DND-41 (cell line): ENCODE measurements around the gene NCR2.

Source experiments
- ATAC-seq: fragments of 200-7000 bp; cut with Tn5 transposase; 3 replicates; pipeline ENCODE4 v1.9.1; 2021; ENCODE audit warnings: low read depth; ENCODE audit not compliant: insufficient read depth
- DNase-seq: peaks from one replicate; pipeline ENCODE4 v3.0.0-alpha.2; 2020
- H2AFZ ChIP-seq: 2 replicates; pipeline ENCODE4 v1.6.0; 2012; ENCODE audit warnings: low read depth, low read length
- H3K27ac ChIP-seq: 2 replicates; pipeline ENCODE4 v1.5.1; 2012; ENCODE audit warnings: low read length, inconsistent platforms
- H3K27me3 ChIP-seq: fragments of 200-600 bp; sonication (generic); 2 replicates; pipeline ENCODE4 v1.6.0; 2012; ENCODE audit warnings: low read length, mild to moderate bottlenecking, inconsistent platforms; ENCODE audit not compliant: insufficient read depth, poor library complexity
- H3K36me3 ChIP-seq: 2 replicates; pipeline ENCODE4 v1.5.1; 2012; ENCODE audit warnings: low read length, inconsistent platforms; ENCODE audit not compliant: insufficient read depth
- H3K4me1 ChIP-seq: 2 replicates; pipeline ENCODE4 v1.5.1; 2012; ENCODE audit warnings: mild to moderate bottlenecking, low read length; ENCODE audit not compliant: insufficient read depth
- H3K4me2 ChIP-seq: 2 replicates; pipeline ENCODE4 v1.6.0; 2012; ENCODE audit warnings: mild to moderate bottlenecking, moderate library complexity, low read length, inconsistent platforms; ENCODE audit not compliant: insufficient read depth
- H3K4me3 ChIP-seq, 2 experiments: fragments of 200-600 bp in 1 of 2; shearing (Covaris generic) in 1 of 2; 2 replicates each; pipeline ENCODE4 v1.5.1; 2012 to 2016; ENCODE audit warnings: inconsistent platforms in 2 of 2, low read length in 2 of 2, mild to moderate bottlenecking in 2 of 2, low read depth in 1 of 2, moderate library complexity in 1 of 2
- H3K79me2 ChIP-seq: 2 replicates; pipeline ENCODE4 v1.6.0; 2012; ENCODE audit warnings: low read length, inconsistent platforms; ENCODE audit not compliant: insufficient read depth
- H3K9ac ChIP-seq: 2 replicates; pipeline ENCODE4 v1.6.0; 2012; ENCODE audit warnings: low read depth, mild to moderate bottlenecking, inconsistent platforms, low read length, moderate library complexity
- H3K9me3 ChIP-seq: 2 replicates; pipeline ENCODE4 v1.5.1; 2012; ENCODE audit warnings: low read length, moderate library complexity, mild to moderate bottlenecking, inconsistent platforms; ENCODE audit not compliant: insufficient read depth, severe bottlenecking
- H4K20me1 ChIP-seq: 2 replicates; pipeline ENCODE4 v1.6.0; 2012; ENCODE audit warnings: low read length; ENCODE audit not compliant: insufficient read depth
- CTCF ChIP-seq: IDR thresholded peaks from 2 replicates; pipeline ENCODE4 v1.5.1; 2012; ENCODE audit warnings: borderline replicate concordance, low read length, moderate library complexity, mild to moderate bottlenecking; ENCODE audit not compliant: poor library complexity, severe bottlenecking; ENCODE audit errors: extremely low read depth
- EZH2 ChIP-seq: IDR thresholded peaks from 3 replicates; pipeline ENCODE4 v1.6.1; 2012; ENCODE audit warnings: borderline replicate concordance, low read depth, mild to moderate bottlenecking, moderate library complexity, low read length, inconsistent platforms; ENCODE audit not compliant: severe bottlenecking

Gene NCR2

GRCh38 chr6:41288754-41289129, 46.7 kb upstream of the NCR2 start:
- H3K4me1 ChIP-seq: no peaks in the 10 kb centered on the region
- H3K4me2 ChIP-seq: no peak overlapping the region
- no peak overlapping the region for H3K27ac ChIP-seq
- H2AFZ ChIP-seq: no peak overlapping the region
- no peaks in the 10 kb centered on the region for H3K36me3 ChIP-seq
- no peaks in the 10 kb centered on the region for H4K20me1 ChIP-seq
- DNase-seq: no peak
- H3K4me3 ChIP-seq: no peak overlapping the region
- no peak for ATAC-seq
- H3K9me3 ChIP-seq: no peaks in the 10 kb centered on the region
- H3K27me3 ChIP-seq: no peaks in the 10 kb centered on the region
- TF ChIP-seq CTCF (no peak), EZH2 (no peak)
- H3K79me2 ChIP-seq: no peaks in the 10 kb centered on the region
- H3K9ac ChIP-seq: no peak overlapping the region

GRCh38 chr6:41289815-41290214, 45.6 kb upstream of the NCR2 start:
- no peak overlapping the region for H3K4me2 ChIP-seq
- no peak overlapping the region for H3K9ac ChIP-seq
- no peaks in the 10 kb centered on the region for H3K4me1 ChIP-seq
- no peak overlapping the region for H3K4me3 ChIP-seq
- no peaks in the 10 kb centered on the region for H3K9me3 ChIP-seq
- no peak overlapping the region for H3K27ac ChIP-seq
- DNase-seq (no peak), ATAC-seq (no peak)
- H2AFZ ChIP-seq: no peak overlapping the region
- no peaks in the 10 kb centered on the region for H4K20me1 ChIP-seq
- TF ChIP-seq CTCF (no peak), EZH2 (no peak)
- no peaks in the 10 kb centered on the region for H3K36me3 ChIP-seq
- H3K79me2 ChIP-seq: no peaks in the 10 kb centered on the region
- H3K27me3 ChIP-seq: no peaks in the 10 kb centered on the region

GRCh38 chr6:41291717-41292116, 43.7 kb upstream of the NCR2 start:
- Histone ChIP-seq H3K4me1 (no peaks in the 10 kb centered on the region), H3K36me3 (no peaks in the 10 kb centered on the region), H4K20me1 (no peaks in the 10 kb centered on the region), H3K4me3 (no peak overlapping the region), H3K9me3 (no peaks in the 10 kb centered on the region), H2AFZ (no peak overlapping the region), H3K9ac (no peak overlapping the region), H3K79me2 (no peaks in the 10 kb centered on the region), H3K4me2 (no peak overlapping the region), H3K27ac (no peak overlapping the region), H3K27me3 (no peaks in the 10 kb centered on the region)
- DNase-seq (no peak), ATAC-seq (no peak)
- TF ChIP-seq CTCF (no peak), EZH2 (no peak)
